Measurements from ENCODE around the gene PTRHD1.

DNA sequence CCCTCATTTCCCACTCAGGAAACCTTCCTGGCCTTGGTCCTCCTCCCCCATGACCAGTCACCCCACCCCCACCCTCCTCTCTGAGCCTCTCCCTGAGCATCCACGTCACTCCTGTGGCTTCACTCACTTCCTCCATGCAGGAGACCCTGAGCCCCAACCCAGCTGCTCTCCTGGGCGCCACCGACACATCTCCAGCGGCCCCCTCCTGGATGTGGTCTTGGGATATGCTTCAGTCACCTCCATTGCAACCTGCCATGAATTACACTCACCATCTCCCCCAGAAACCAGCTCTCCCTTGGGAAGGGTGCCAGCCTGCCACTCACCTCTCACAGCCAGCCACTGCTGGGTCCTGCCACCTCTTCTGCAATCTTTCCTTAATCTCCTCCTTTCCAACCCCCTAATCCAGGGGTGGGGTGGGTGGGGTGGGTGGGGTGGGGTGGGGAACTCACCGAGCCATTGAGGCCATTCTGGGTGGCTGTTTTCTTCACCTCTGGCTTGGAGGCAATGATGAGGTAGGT lies 44.9 kb upstream of the PTRHD1 start:
- TF ChIP-seq, protein P1, sequence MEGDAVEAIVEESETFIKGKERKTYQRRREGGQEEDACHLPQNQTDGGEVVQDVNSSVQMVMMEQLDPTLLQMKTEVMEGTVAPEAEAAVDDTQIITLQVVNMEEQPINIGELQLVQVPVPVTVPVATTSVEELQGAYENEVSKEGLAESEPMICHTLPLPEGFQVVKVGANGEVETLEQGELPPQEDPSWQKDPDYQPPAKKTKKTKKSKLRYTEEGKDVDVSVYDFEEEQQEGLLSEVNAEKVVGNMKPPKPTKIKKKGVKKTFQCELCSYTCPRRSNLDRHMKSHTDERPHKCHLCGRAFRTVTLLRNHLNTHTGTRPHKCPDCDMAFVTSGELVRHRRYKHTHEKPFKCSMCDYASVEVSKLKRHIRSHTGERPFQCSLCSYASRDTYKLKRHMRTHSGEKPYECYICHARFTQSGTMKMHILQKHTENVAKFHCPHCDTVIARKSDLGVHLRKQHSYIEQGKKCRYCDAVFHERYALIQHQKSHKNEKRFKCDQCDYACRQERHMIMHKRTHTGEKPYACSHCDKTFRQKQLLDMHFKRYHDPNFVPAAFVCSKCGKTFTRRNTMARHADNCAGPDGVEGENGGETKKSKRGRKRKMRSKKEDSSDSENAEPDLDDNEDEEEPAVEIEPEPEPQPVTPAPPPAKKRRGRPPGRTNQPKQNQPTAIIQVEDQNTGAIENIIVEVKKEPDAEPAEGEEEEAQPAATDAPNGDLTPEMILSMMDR (IDR thresholded peaks at IDR 0.05; ENCODE audit: low read depth, low read length) = no peak
- no peak for TF ChIP-seq EZH2phosphoT487 (IDR thresholded peaks at IDR 0.05; ENCODE audit: low read depth)

Measured in OCI-LY3 (cell line).